PC-3 (cell line): Measurements from ENCODE around the gene TRIM56. TPM values are rescaled to one million over a fixed set of nuclear protein-coding genes. Genes with fewer than 3 reads are reported as not detected.
A peak's percentile ranks its signal among the peaks of the same experiment; 100 is the strongest.

Source experiments
- ATAC-seq: fragments of 200-7000 bp; cut with Tn5 transposase; 2 replicates; pipeline ENCODE4 v1.9.1; 2020; ENCODE audit warnings: mild to moderate bottlenecking, moderate library complexity
- BruUV-seq: library from RNA; stranded (reverse); fragments of 400-500 nt; replicated peaks from 2 replicates; lab custom pipeline; 2021; lab: Mats Ljungman, UMichigan
- CTCF ChIA-PET: fragments of 300-600 bp; sonication (Branson Sonifier 250); formaldehyde crosslinking; loops from one replicate; lab custom pipeline; 2022; ENCODE audit warnings: antibody characterized with exemption; lab: Charles Lee
- POLR2A ChIA-PET: fragments of 300-600 bp; sonication (Branson Sonifier 250); formaldehyde crosslinking; loops from one replicate; lab custom pipeline; 2022; ENCODE audit warnings: antibody characterized with exemption; ENCODE audit not compliant: unreplicated experiment; lab: Charles Lee
- DNase-seq: peaks from one replicate; pipeline ENCODE4 v3.0.0-alpha.2; 2015
- H2AFZ ChIP-seq: fragments of 300-600 bp; sonication (generic); 2 replicates; pipeline ENCODE4 v1.6.0; 2016; ENCODE audit warnings: antibody characterized with exemption, low read length
- H3F3A ChIP-seq: fragments of 300-600 bp; sonication (generic); one replicate; pipeline ENCODE4 v1.6.0; 2017; ENCODE audit warnings: antibody characterized with exemption, low read length, control low read depth, mild to moderate bottlenecking; ENCODE audit not compliant: unreplicated experiment
- H3K27ac ChIP-seq: fragments of 300-600 bp; sonication (generic); 2 replicates; pipeline ENCODE4 v1.5.1; 2016; ENCODE audit warnings: mild to moderate bottlenecking, low read length
- H3K27me3 ChIP-seq: fragments of 300-600 bp; sonication (generic); 2 replicates; pipeline ENCODE4 v1.6.1; 2016; ENCODE audit warnings: low read length, mixed read lengths
- H3K36me3 ChIP-seq: fragments of 300-600 bp; sonication (generic); 2 replicates; pipeline ENCODE4 v1.6.1; 2016; ENCODE audit warnings: low read depth, mixed run types, low read length, mixed read lengths
- H3K4me1 ChIP-seq: fragments of 300-600 bp; sonication (generic); 2 replicates; pipeline ENCODE4 v1.5.1; 2016; ENCODE audit warnings: low read length; ENCODE audit not compliant: insufficient read depth
- H3K4me2 ChIP-seq: fragments of 300-600 bp; sonication (generic); 2 replicates; pipeline ENCODE4 v1.6.0; 2016; ENCODE audit warnings: low read length
- H3K4me3 ChIP-seq: fragments of 300-600 bp; sonication (generic); 2 replicates; pipeline ENCODE4 v1.5.1; 2016; ENCODE audit warnings: mild to moderate bottlenecking, low read length, mixed read lengths
- H3K79me2 ChIP-seq: fragments of 300-600 bp; sonication (generic); 2 replicates; pipeline ENCODE4 v1.6.1; 2017; ENCODE audit warnings: low read length, mixed read lengths
- H3K9ac ChIP-seq: fragments of 300-600 bp; sonication (generic); 2 replicates; pipeline ENCODE4 v1.6.0; 2016; ENCODE audit warnings: mild to moderate bottlenecking, low read length
- H3K9me2 ChIP-seq: fragments of 300-600 bp; sonication (generic); replicated peaks from 2 replicates; pipeline ENCODE4 v1.6.1; 2016; ENCODE audit warnings: mixed run types, low read length, mixed read lengths
- H3K9me3 ChIP-seq: fragments of 300-600 bp; sonication (generic); 2 replicates; pipeline ENCODE4 v1.6.1; 2016; ENCODE audit warnings: low read length, mixed read lengths
- H4K20me1 ChIP-seq: fragments of 300-600 bp; sonication (generic); 2 replicates; pipeline ENCODE4 v1.6.1; 2016; ENCODE audit warnings: low read length, mixed read lengths
- EZH2 ChIP-seq: fragments of 300-600 bp; sonication (generic); IDR thresholded peaks from one replicate; pipeline ENCODE4 v1.6.1; 2017; ENCODE audit warnings: antibody characterized with exemption, mild to moderate bottlenecking, low read length; ENCODE audit not compliant: unreplicated experiment
- EZH2phosphoT487 ChIP-seq: fragments of 300-600 bp; sonication (generic); IDR thresholded peaks from 2 replicates; pipeline ENCODE4 v1.6.1; 2018; ENCODE audit warnings: mild to moderate bottlenecking, antibody characterized with exemption, low read length, borderline replicate concordance
- intact Hi-C: fragments of 100-400 bp; cut with micrococcal nuclease; formaldehyde crosslinking; loops from 2 replicates; pipeline ENCODE4 v1.9.0; 2023
- total RNA-seq: library from RNA; depleted of rRNA; stranded (reverse); fragments of >200 nt; gene quantifications from 2 replicates; pipeline ENCODE4 v1.2.3, GENCODE V29; 2014
- TF ChIP-seq, protein P1 (sequence below): fragments of 300-600 bp; sonication (generic); conservative IDR thresholded peaks from 2 replicates; pipeline ENCODE4 v1.5.1; 2017; ENCODE audit warnings: antibody characterized with exemption, low read depth, mild to moderate bottlenecking, low read length

The TRIM56 gene
- total RNA-seq, 1 experiment from 2014 or later = 10.6 TPM

DNA sequence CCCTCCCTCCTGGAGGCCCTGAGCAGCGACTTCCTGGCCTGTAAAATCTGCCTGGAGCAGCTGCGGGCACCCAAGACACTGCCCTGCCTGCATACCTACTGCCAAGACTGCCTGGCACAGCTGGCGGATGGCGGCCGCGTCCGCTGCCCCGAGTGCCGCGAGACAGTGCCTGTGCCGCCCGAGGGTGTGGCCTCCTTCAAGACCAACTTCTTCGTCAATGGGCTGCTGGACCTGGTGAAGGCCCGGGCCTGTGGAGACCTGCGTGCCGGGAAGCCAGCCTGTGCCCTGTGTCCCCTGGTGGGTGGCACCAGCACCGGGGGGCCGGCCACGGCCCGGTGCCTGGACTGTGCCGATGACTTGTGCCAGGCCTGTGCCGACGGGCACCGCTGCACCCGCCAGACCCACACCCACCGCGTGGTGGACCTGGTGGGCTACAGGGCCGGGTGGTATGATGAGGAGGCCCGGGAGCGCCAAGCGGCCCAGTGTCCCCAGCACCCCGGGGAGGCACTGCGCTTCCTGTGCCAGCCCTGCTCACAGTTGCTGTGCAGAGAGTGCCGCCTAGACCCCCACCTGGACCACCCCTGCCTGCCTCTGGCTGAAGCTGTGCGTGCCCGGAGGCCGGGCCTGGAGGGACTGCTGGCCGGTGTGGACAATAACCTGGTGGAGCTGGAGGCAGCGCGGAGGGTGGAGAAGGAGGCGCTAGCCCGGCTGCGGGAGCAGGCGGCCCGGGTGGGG, 2.2 kb downstream of the TRIM56 start:
- DNase-seq (no peak), ATAC-seq (peak; percentile 8)
- ChIA-PET POLR2A (no interaction called here), CTCF (no interaction called here)
- intact Hi-C loops = no loop called here
- BruUV-seq = no TSS peak
- peaks cover 2% of the 10 kb centered on the region; the same call in 1 of the 2 replicates for H3K36me3 ChIP-seq
- H3K9ac ChIP-seq = no peak overlapping the region
- no peak overlapping the region for H3K4me3 ChIP-seq
- no peaks in the 10 kb centered on the region for H3F3A ChIP-seq
- H3K9me2 ChIP-seq = no peaks in the 10 kb centered on the region
- no peaks in the 10 kb centered on the region for H3K27me3 ChIP-seq
- peak overlapping the region; percentile 90 for H3K4me2 ChIP-seq
- no peak overlapping the region for H2AFZ ChIP-seq
- H3K27ac ChIP-seq = no peak overlapping the region
- H3K79me2 ChIP-seq = peaks cover 43% of the 10 kb centered on the region
- TF ChIP-seq EZH2 (no peak), EZH2phosphoT487 (no peak)
- TF ChIP-seq, protein P1, sequence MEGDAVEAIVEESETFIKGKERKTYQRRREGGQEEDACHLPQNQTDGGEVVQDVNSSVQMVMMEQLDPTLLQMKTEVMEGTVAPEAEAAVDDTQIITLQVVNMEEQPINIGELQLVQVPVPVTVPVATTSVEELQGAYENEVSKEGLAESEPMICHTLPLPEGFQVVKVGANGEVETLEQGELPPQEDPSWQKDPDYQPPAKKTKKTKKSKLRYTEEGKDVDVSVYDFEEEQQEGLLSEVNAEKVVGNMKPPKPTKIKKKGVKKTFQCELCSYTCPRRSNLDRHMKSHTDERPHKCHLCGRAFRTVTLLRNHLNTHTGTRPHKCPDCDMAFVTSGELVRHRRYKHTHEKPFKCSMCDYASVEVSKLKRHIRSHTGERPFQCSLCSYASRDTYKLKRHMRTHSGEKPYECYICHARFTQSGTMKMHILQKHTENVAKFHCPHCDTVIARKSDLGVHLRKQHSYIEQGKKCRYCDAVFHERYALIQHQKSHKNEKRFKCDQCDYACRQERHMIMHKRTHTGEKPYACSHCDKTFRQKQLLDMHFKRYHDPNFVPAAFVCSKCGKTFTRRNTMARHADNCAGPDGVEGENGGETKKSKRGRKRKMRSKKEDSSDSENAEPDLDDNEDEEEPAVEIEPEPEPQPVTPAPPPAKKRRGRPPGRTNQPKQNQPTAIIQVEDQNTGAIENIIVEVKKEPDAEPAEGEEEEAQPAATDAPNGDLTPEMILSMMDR = no peak
- no peaks in the 10 kb centered on the region for H4K20me1 ChIP-seq
- peaks cover 23% of the 10 kb centered on the region for H3K4me1 ChIP-seq
- no peaks in the 10 kb centered on the region for H3K9me3 ChIP-seq

DNA sequence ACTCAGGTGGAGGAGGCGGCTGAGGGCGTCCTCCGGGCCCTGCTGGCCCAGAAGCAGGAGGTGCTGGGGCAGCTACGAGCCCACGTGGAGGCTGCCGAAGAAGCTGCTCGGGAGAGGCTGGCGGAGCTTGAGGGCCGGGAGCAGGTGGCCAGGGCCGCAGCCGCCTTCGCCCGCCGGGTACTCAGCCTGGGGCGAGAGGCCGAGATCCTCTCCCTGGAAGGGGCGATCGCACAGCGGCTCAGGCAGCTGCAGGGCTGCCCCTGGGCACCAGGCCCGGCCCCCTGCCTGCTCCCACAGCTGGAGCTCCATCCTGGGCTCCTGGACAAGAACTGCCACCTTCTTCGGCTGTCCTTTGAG, 2.8 kb downstream of the TRIM56 start:
- Histone ChIP-seq H3K4me3 (no peak overlapping the region), H3K4me2 (no peak overlapping the region), H3K79me2 (peaks cover 43% of the 10 kb centered on the region), H2AFZ (no peak overlapping the region), H3K4me1 (peaks cover 23% of the 10 kb centered on the region), H3K36me3 (peaks cover 2% of the 10 kb centered on the region; the same call in 1 of the 2 replicates), H3K9me3 (no peaks in the 10 kb centered on the region), H3F3A (no peaks in the 10 kb centered on the region), H3K9me2 (no peaks in the 10 kb centered on the region), H4K20me1 (no peaks in the 10 kb centered on the region), H3K9ac (no peak overlapping the region), H3K27ac (no peak overlapping the region), H3K27me3 (no peaks in the 10 kb centered on the region)
- intact Hi-C loops = no loop called here
- DNase-seq = no peak
- CTCF ChIA-PET = no interaction called here
- no TSS peak for BruUV-seq
- POLR2A ChIA-PET = no interaction called here
- no peak for ATAC-seq
- TF ChIP-seq, protein P1 = no peak
- TF ChIP-seq EZH2phosphoT487 (no peak), EZH2 (no peak)

DNA sequence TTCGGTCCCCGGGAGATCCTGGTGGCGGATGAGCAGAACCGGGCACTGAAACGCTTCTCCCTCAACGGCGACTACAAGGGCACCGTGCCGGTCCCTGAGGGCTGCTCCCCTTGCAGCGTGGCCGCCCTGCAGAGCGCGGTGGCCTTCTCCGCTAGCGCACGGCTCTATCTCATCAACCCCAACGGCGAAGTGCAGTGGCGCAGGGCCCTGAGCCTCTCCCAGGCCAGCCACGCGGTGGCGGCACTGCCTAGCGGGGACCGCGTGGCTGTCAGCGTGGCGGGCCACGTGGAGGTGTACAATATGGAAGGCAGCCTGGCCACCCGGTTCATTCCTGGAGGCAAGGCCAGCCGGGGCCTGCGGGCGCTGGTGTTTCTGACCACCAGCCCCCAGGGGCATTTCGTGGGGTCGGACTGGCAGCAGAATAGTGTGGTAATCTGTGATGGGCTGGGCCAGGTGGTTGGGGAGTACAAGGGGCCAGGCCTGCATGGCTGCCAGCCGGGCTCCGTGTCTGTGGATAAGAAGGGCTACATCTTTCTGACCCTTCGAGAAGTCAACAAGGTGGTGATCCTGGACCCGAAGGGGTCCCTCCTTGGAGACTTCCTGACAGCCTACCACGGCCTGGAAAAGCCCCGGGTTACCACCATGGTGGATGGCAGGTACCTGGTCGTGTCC, 3.7 kb downstream of the TRIM56 start:
- H3K27me3 ChIP-seq = no peaks in the 10 kb centered on the region
- DNase-seq (no peak), ATAC-seq (no peak)
- no peak overlapping the region for H3K4me2 ChIP-seq
- no peak overlapping the region for H3K4me3 ChIP-seq
- H3K36me3 ChIP-seq = peaks cover 2% of the 10 kb centered on the region; the same call in 1 of the 2 replicates
- H3F3A ChIP-seq = no peaks in the 10 kb centered on the region
- peaks cover 43% of the 10 kb centered on the region for H3K79me2 ChIP-seq
- no peak overlapping the region for H2AFZ ChIP-seq
- no peak for TF ChIP-seq EZH2phosphoT487
- TF ChIP-seq, protein P1 = no peak
- TF ChIP-seq EZH2 = no peak
- H3K9ac ChIP-seq = no peak overlapping the region
- no peak overlapping the region for H3K27ac ChIP-seq
- CTCF ChIA-PET = no interaction called here
- intact Hi-C loops = no loop called here
- peaks cover 28% of the 10 kb centered on the region for H3K4me1 ChIP-seq
- H4K20me1 ChIP-seq = no peaks in the 10 kb centered on the region
- no TSS peak for BruUV-seq
- H3K9me3 ChIP-seq = no peaks in the 10 kb centered on the region
- POLR2A ChIA-PET = no interaction called here
- H3K9me2 ChIP-seq = no peaks in the 10 kb centered on the region
